ENCODE measurements around the gene RIPK4.

The RIPK4 gene

GRCh38 chr21:41692185-41692565 lies 74.7 kb downstream of the RIPK4 start:
- WGBS (ENCODE audit: insufficient coverage), result 93% methylated on average over 9 of the region's 10 CpGs
- Histone ChIP-seq H3K27me3 (replicated peaks in 2 of 5; ENCODE audit: control insufficient read depth in 4 of 5, insufficient read depth in 5 of 5, low read length in 4 of 5) (peaks cover 0 to 5% (median 2%) of the 10 kb centered on the region in 5 experiments), H3K4me3 (ENCODE audit: control insufficient read depth in 1 of 7, extremely low read depth in 1 of 7, insufficient read depth in 4 of 7, low read depth in 2 of 7, low read length in 6 of 7) (no peak overlapping the region), H3K9me3 (ENCODE audit: control extremely low read depth in 1 of 5, control insufficient read depth in 4 of 5, insufficient read depth in 2 of 5, low read depth in 1 of 5, low read length in 4 of 5) (no peaks in the 10 kb centered on the region), H3K27ac (ENCODE audit: insufficient read depth in 1 of 2, low read depth in 1 of 2, low read length in 2 of 2, poor library complexity in 1 of 2, severe bottlenecking in 2 of 2) (no peak overlapping the region), H3K36me3 (ENCODE audit: control insufficient read depth in 4 of 4, insufficient read depth in 4 of 4, low read length in 3 of 4) (no peaks in the 10 kb centered on the region), H3K4me1 (ENCODE audit: control extremely low read depth in 1 of 4, control insufficient read depth in 4 of 4, insufficient read depth in 4 of 4, low read length in 3 of 4) (peaks cover 0 to 5% (median 0%) of the 10 kb centered on the region in 4 experiments)
- CTCF ChIA-PET, result no interaction called here
- DNase-seq, result no peak
- POLR2A ChIA-PET, result no interaction called here

GRCh38 chr21:41691205-41692184 lies 75.4 kb downstream of the RIPK4 start:
- H3K4me1 ChIP-seq (ENCODE audit: control extremely low read depth in 1 of 4, control insufficient read depth in 4 of 4, insufficient read depth in 4 of 4, low read length in 3 of 4), result peaks cover 0 to 5% (median 0%) of the 10 kb centered on the region in 4 experiments
- no peak overlapping the region for H3K27ac ChIP-seq (ENCODE audit: insufficient read depth in 1 of 2, low read depth in 1 of 2, low read length in 2 of 2, poor library complexity in 1 of 2, severe bottlenecking in 2 of 2)
- H3K9me3 ChIP-seq (ENCODE audit: control extremely low read depth in 1 of 5, control insufficient read depth in 4 of 5, insufficient read depth in 2 of 5, low read depth in 1 of 5, low read length in 4 of 5), result no peaks in the 10 kb centered on the region
- POLR2A ChIA-PET, result no interaction called here
- H3K4me3 ChIP-seq (ENCODE audit: control insufficient read depth in 1 of 7, extremely low read depth in 1 of 7, insufficient read depth in 4 of 7, low read depth in 2 of 7, low read length in 6 of 7), result no peak overlapping the region
- no peaks in the 10 kb centered on the region for H3K36me3 ChIP-seq (ENCODE audit: control insufficient read depth in 4 of 4, insufficient read depth in 4 of 4, low read length in 3 of 4)
- peaks cover 0 to 7% (median 2%) of the 10 kb centered on the region in 5 experiments for H3K27me3 ChIP-seq (replicated peaks in 2 of 5; ENCODE audit: control insufficient read depth in 4 of 5, insufficient read depth in 5 of 5, low read length in 4 of 5)
- DNase-seq, result no peak
- CTCF ChIA-PET, result no interaction called here
- 88% methylated on average over 8 of the region's 12 CpGs for WGBS (ENCODE audit: insufficient coverage)

Data from common myeloid progenitor, CD34-positive (primary cell).